HG03442 (cell line): ENCODE data around the gene NUDT4.
"Not testable (repeated sequence)": the region's sequence is repeated elsewhere in the genome, so short reads cannot be mapped to it uniquely, and the experiment has no call there.

Experiments used
- ATAC-seq: cut with Tn5 transposase; IDR thresholded peaks from one replicate; pipeline ENCODE4 v1.9.1; 2021; ENCODE audit warnings: mild to moderate bottlenecking, moderate library complexity; ENCODE audit not compliant: unreplicated experiment

The NUDT4 gene

GRCh38 chr12:93365616-93366405 lies 11.9 kb upstream of the NUDT4 start:
- ATAC-seq, result no peak

- ATAC-seq, result no peak
Observed at GRCh38 chr12:93366422-93366821, 11.3 kb upstream of the NUDT4 start.

GRCh38 chr12:93368766-93369165 lies 9.0 kb upstream of the NUDT4 start:
- ATAC-seq, result no peak

- ATAC-seq, result no peak
Observed at GRCh38 chr12:93369505-93369904, 8.2 kb upstream of the NUDT4 start.

GRCh38 chr12:93370947-93371346 lies 6.8 kb upstream of the NUDT4 start:
- no peak for ATAC-seq

GRCh38 chr12:93373961-93374656 lies 3.6 kb upstream of the NUDT4 start:
- ATAC-seq, result no peak

GRCh38 chr12:93375906-93376305 lies 1.8 kb upstream of the NUDT4 start:
- no peak for ATAC-seq

GRCh38 chr12:93376436-93377251 lies 1.1 kb upstream of the NUDT4 start:
- ATAC-seq, result no peak

- ATAC-seq, result peak; percentile 23
Observed at GRCh38 chr12:93378196-93378997, 672 bp downstream of the NUDT4 start.

- no peak for ATAC-seq
Observed at GRCh38 chr12:93378998-93379325, 1.2 kb downstream of the NUDT4 start.

GRCh38 chr12:93379326-93379980 lies 1.7 kb downstream of the NUDT4 start:
- no peak for ATAC-seq

GRCh38 chr12:93379981-93380361 lies 2.2 kb downstream of the NUDT4 start:
- ATAC-seq, result no peak

GRCh38 chr12:93380480-93381121 lies 2.9 kb downstream of the NUDT4 start:
- no peak for ATAC-seq

- ATAC-seq, result no peak
Observed at GRCh38 chr12:93381161-93381975, 3.6 kb downstream of the NUDT4 start.

- not testable (repeated sequence) for ATAC-seq
Observed at GRCh38 chr12:93381976-93382437, 4.3 kb downstream of the NUDT4 start.

- ATAC-seq, result no peak
Observed at GRCh38 chr12:93387780-93388179, 10.1 kb downstream of the NUDT4 start.

- ATAC-seq, result no peak
Observed at GRCh38 chr12:93390031-93390430, 12.3 kb downstream of the NUDT4 start.

GRCh38 chr12:93390549-93391297 lies 13.0 kb downstream of the NUDT4 start:
- ATAC-seq, result no peak
